ENCODE data around the gene RBM42. TPM values are rescaled to one million over a fixed set of nuclear protein-coding genes. Genes with fewer than 3 reads are reported as not detected.
A peak's percentile ranks its signal among the peaks of the same experiment; 100 is the strongest.

The RBM42 gene
- total and polyA plus RNA-seq, 2 of the 13 experiments (the other 11 are each of a cell fraction or from before 2014, with no cell fraction given) = 27.2 to 55.3 TPM

DNA sequence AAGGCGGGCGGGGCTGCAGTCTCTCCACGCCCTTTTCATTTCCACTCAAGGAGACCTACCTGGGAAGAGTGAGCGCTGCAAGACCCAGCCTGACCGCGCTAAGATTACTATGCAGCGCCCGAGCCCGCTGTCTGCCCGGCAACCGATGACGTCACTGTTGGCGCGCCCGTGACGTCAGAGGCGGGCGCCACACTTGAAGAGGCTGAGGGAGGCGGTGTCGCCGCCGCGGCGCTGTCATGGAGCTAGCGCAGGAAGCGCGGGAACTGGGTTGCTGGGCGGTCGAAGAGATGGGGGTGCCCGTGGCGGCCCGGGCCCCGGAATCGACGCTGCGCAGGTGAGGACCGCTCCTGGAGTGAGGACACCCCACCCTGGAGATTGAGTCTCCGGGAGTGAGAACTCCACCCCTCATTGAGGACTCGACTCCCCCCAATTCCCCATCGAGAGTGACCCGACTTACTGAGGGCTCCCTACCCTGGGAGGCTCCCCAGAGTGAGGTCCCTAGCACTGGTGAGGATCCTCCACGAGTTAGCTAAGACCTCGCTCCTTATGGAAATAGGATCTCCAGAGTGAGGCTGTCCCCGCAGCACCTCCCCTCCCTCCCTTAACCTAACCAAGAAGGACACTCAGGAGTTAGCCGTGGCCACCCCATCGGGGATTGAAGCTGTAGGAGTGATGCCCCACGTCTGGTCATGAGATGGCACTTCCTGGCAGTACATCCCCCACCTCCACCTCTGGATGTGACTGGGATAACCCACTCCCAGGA lies 16.1 kb upstream of the RBM42 start, which contains the start of gene HAUS5 (continued):
- peak; percentile 82; the same call in 1 of the 2 replicates for TF ChIP-seq POGK (CRISPR knock-in tag; conservative IDR thresholded peaks at IDR 0.05)
- TF ChIP-seq ZNF282 (IDR thresholded peaks at IDR 0.05; ENCODE audit: partially characterized antibody) = no peak
- peak; percentile 87 for TF ChIP-seq ZNF687 (CRISPR knock-in tag; IDR thresholded peaks at IDR 0.05)
- TF ChIP-seq SOX5 (CRISPR knock-in tag; IDR thresholded peaks at IDR 0.05; ENCODE audit: borderline replicate concordance) = peak; percentile 35; the same call in 1 of the 2 replicates
- peak; percentile 39; the same call in 1 of the 2 replicates for TF ChIP-seq ZNF547 (CRISPR knock-in tag; IDR thresholded peaks at IDR 0.05)
- peak; percentile 37; the same call in 1 of the 2 replicates for TF ChIP-seq BCL6 (CRISPR knock-in tag; IDR thresholded peaks at IDR 0.05)
- TF ChIP-seq ZNF281 (CRISPR knock-in tag; IDR thresholded peaks at IDR 0.05; ENCODE audit: borderline replicate concordance) = 0 out of 2 replicates have a peak, but pooled peaks have one; percentile 30
- peak; percentile 79 for TF ChIP-seq ZNF501 (CRISPR knock-in tag; IDR thresholded peaks at IDR 0.05)
- peak; percentile 26; the same call in 1 of the 2 replicates for TF ChIP-seq ELF3 (CRISPR knock-in tag; IDR thresholded peaks at IDR 0.05)
- no peak for TF ChIP-seq THAP7 (CRISPR knock-in tag; IDR thresholded peaks at IDR 0.05)
- no peak for TF ChIP-seq RCOR2 (CRISPR knock-in tag; IDR thresholded peaks at IDR 0.05)
- no peak for TF ChIP-seq ZNF883 (CRISPR knock-in tag; IDR thresholded peaks at IDR 0.05; ENCODE audit: not compliant biosample characterization)
- no peak for TF ChIP-seq NR2C2 (CRISPR knock-in tag; IDR thresholded peaks at IDR 0.05; ENCODE audit: borderline replicate concordance)
- TF ChIP-seq CREM (IDR thresholded peaks at IDR 0.05) = peak; percentile 99
- peak; percentile 99 for TF ChIP-seq CREM (CRISPR knock-in tag; IDR thresholded peaks at IDR 0.05)
- peak; percentile 74; the same call in 1 of the 2 replicates for TF ChIP-seq ZFP90 (CRISPR knock-in tag; IDR thresholded peaks at IDR 0.05; ENCODE audit: borderline replicate concordance)
- 0 out of 2 replicates have a peak, but pooled peaks have one; percentile 54 for TF ChIP-seq ZNF205 (CRISPR knock-in tag; IDR thresholded peaks at IDR 0.05)
- peak; percentile 63 for TF ChIP-seq POLR2AphosphoS5 (IDR thresholded peaks at IDR 0.05; ENCODE audit: low read depth, low read length)
